ENCODE data around the gene POLH. TPM values are rescaled to one million over a fixed set of nuclear protein-coding genes. Genes with fewer than 3 reads are reported as not detected.

Gene POLH
- total and polyA plus RNA-seq, 9 of the 15 experiments (the other 6 are each of a cell fraction or from before 2014, with no cell fraction given), result 5.8 to 31.6 (median 20.6) TPM

DNA sequence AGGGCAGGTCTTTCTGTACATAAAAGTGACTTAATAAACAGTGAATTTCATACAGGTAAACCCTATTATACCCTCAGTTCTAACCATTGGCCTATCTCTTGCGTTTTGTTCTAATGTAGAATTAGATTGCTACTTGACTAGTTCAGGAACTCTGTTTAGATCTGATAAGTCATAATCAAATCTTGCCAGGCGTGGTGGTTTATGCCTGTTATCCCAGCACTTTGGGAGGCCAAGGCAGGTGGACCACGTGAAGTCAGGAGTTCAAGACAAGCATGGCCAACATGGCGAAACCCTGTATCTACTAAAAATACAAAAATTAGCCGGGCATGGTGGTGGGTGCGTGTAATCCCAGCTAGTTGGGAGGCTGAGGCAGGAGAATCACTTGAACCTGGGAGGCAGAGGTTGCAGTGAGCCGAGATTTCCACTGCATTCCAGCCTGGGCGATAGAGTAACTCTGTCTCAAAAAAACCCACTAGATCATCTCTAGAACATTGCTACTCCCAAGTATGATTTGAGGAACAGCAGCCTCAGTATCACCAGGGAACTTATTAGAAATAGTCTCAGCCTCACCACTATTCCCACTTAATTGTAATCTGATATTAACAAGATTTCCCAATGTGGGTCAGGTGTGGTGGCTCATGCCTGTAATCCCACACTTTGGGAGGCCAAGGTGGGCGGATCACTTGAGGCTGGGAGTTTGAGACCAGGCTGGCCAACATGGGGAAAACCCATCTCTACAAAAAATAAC, 40.9 kb downstream of the POLH start (continued):
- TF ChIP-seq, protein P1, sequence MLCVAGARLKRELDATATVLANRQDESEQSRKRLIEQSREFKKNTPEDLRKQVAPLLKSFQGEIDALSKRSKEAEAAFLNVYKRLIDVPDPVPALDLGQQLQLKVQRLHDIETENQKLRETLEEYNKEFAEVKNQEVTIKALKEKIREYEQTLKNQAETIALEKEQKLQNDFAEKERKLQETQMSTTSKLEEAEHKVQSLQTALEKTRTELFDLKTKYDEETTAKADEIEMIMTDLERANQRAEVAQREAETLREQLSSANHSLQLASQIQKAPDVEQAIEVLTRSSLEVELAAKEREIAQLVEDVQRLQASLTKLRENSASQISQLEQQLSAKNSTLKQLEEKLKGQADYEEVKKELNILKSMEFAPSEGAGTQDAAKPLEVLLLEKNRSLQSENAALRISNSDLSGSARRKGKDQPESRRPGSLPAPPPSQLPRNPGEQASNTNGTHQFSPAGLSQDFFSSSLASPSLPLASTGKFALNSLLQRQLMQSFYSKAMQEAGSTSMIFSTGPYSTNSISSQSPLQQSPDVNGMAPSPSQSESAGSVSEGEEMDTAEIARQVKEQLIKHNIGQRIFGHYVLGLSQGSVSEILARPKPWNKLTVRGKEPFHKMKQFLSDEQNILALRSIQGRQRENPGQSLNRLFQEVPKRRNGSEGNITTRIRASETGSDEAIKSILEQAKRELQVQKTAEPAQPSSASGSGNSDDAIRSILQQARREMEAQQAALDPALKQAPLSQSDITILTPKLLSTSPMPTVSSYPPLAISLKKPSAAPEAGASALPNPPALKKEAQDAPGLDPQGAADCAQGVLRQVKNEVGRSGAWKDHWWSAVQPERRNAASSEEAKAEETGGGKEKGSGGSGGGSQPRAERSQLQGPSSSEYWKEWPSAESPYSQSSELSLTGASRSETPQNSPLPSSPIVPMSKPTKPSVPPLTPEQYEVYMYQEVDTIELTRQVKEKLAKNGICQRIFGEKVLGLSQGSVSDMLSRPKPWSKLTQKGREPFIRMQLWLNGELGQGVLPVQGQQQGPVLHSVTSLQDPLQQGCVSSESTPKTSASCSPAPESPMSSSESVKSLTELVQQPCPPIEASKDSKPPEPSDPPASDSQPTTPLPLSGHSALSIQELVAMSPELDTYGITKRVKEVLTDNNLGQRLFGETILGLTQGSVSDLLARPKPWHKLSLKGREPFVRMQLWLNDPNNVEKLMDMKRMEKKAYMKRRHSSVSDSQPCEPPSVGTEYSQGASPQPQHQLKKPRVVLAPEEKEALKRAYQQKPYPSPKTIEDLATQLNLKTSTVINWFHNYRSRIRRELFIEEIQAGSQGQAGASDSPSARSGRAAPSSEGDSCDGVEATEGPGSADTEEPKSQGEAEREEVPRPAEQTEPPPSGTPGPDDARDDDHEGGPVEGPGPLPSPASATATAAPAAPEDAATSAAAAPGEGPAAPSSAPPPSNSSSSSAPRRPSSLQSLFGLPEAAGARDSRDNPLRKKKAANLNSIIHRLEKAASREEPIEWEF (CRISPR knock-in tag; IDR thresholded peaks at IDR 0.05), result no peak
- TF ChIP-seq ZNF75A (CRISPR knock-in tag; IDR thresholded peaks at IDR 0.05), result peak; percentile 36; the same call in 1 of the 2 replicates
- TF ChIP-seq TEAD1 (CRISPR knock-in tag; IDR thresholded peaks at IDR 0.05), result peak; percentile 29 to 32; a peak in 3 of 4 replicates
- TF ChIP-seq POLR2AphosphoS2 (IDR thresholded peaks at IDR 0.05; ENCODE audit: low read length), result peak; percentile 65; the same call in 1 of the 2 replicates
- peak; percentile 40; the same call in 1 of the 2 replicates for TF ChIP-seq HOXB6 (CRISPR knock-in tag; IDR thresholded peaks at IDR 0.05; ENCODE audit: borderline replicate concordance)
- TF ChIP-seq ZNF133 (CRISPR knock-in tag; IDR thresholded peaks at IDR 0.05), result no peak
- TF ChIP-seq, protein P2, sequence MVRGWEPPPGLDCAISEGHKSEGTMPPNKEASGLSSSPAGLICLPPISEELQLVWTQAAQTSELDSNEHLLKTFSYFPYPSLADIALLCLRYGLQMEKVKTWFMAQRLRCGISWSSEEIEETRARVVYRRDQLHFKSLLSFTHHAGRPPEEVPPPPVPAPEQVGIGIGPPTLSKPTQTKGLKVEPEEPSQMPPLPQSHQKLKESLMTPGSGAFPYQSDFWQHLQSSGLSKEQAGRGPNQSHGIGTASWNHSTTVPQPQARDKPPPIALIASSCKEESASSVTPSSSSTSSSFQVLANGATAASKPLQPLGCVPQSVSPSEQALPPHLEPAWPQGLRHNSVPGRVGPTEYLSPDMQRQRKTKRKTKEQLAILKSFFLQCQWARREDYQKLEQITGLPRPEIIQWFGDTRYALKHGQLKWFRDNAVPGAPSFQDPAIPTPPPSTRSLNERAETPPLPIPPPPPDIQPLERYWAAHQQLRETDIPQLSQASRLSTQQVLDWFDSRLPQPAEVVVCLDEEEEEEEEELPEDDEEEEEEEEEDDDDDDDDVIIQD (CRISPR knock-in tag; IDR thresholded peaks at IDR 0.05), result no peak
- TF ChIP-seq, protein P3, sequence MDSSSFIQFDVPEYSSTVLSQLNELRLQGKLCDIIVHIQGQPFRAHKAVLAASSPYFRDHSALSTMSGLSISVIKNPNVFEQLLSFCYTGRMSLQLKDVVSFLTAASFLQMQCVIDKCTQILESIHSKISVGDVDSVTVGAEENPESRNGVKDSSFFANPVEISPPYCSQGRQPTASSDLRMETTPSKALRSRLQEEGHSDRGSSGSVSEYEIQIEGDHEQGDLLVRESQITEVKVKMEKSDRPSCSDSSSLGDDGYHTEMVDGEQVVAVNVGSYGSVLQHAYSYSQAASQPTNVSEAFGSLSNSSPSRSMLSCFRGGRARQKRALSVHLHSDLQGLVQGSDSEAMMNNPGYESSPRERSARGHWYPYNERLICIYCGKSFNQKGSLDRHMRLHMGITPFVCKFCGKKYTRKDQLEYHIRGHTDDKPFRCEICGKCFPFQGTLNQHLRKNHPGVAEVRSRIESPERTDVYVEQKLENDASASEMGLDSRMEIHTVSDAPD (CRISPR knock-in tag; IDR thresholded peaks at IDR 0.05), result no peak
- TF ChIP-seq, protein P4, sequence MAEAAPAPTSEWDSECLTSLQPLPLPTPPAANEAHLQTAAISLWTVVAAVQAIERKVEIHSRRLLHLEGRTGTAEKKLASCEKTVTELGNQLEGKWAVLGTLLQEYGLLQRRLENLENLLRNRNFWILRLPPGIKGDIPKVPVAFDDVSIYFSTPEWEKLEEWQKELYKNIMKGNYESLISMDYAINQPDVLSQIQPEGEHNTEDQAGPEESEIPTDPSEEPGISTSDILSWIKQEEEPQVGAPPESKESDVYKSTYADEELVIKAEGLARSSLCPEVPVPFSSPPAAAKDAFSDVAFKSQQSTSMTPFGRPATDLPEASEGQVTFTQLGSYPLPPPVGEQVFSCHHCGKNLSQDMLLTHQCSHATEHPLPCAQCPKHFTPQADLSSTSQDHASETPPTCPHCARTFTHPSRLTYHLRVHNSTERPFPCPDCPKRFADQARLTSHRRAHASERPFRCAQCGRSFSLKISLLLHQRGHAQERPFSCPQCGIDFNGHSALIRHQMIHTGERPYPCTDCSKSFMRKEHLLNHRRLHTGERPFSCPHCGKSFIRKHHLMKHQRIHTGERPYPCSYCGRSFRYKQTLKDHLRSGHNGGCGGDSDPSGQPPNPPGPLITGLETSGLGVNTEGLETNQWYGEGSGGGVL (CRISPR knock-in tag; IDR thresholded peaks at IDR 0.05), result no peak
- no peak for TF ChIP-seq NFIC (IDR thresholded peaks at IDR 0.05)
- no peak for TF ChIP-seq EP300 (IDR thresholded peaks at IDR 0.05; ENCODE audit: low read length)
- TF ChIP-seq, protein P5, sequence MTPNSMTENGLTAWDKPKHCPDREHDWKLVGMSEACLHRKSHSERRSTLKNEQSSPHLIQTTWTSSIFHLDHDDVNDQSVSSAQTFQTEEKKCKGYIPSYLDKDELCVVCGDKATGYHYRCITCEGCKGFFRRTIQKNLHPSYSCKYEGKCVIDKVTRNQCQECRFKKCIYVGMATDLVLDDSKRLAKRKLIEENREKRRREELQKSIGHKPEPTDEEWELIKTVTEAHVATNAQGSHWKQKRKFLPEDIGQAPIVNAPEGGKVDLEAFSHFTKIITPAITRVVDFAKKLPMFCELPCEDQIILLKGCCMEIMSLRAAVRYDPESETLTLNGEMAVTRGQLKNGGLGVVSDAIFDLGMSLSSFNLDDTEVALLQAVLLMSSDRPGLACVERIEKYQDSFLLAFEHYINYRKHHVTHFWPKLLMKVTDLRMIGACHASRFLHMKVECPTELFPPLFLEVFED (CRISPR knock-in tag; conservative IDR thresholded peaks at IDR 0.05), result 0 out of 2 replicates have a peak, but pooled peaks have one; percentile 6
- no peak for TF ChIP-seq DDX20 (tag; IDR thresholded peaks at IDR 0.05; ENCODE audit: low read depth)
- no peak for TF ChIP-seq PCBP1 (IDR thresholded peaks at IDR 0.05; ENCODE audit: low read depth, low read length, poor library complexity, severe bottlenecking)
- no peak for TF ChIP-seq NCOA6 (IDR thresholded peaks at IDR 0.05)
